CD4-positive, alpha-beta T cell treated with Interleukin-17A for 1 hour (primary cell): Measurements from ENCODE around the gene SLC10A3.

Source experiments
- DNase-seq: peaks from one replicate; pipeline ENCODE4 v3.0.0-alpha.2; 2020

SLC10A3 gene

DNA sequence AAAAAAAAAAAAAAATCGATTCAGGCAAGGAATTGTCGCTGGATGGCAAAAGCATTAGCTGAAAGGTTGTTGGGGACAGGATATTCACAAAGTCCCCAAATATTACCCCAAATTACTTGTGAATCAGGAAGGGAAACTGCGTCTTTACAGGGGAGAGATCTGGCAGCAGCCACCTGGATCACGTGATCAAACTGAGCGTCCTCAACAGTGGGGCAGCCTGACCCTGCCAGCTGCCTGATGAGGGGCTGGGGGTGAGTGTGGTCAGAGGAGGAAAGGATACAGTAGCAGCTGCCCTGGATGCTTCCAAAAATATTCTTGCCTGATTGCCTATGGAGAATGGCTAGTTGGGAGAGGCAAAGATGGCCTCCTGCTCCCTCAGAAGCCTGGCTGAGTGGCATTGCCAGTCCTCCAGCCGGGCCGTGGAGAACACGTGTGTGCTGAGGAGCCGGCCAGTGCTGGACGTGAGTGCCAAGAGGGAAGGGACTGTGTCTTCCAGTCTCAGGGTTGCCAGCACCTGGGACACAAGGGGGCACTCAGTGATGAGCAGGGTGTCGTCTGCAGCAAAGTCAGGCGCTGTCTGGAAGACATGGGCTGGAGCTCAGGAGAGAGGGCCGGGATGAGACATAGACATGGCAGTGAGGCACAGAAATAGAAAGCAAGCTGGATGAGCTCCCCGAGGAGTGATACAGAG lies 8.4 kb downstream of the SLC10A3 start:
- DNase-seq = no peak

DNA sequence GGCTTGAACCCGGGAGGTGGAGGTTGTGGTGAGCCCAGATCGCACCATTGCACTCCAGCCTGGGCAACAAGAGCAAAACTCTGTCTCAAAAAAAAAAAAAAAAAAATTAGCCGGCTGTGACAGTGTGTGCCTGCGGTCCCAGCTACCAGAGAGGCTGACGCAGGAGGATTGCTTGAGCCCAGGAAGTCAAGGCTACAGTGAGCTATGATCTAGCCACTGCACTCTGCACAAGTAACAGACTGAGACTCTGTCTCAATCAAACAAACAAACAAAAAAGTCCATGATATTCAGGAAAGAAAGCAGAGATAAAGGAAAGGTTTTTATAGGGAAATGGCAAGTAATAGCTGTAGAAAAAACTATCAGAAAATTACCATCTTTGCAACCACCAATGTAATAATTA lies 9.2 kb downstream of the SLC10A3 start:
- DNase-seq = no peak

DNA sequence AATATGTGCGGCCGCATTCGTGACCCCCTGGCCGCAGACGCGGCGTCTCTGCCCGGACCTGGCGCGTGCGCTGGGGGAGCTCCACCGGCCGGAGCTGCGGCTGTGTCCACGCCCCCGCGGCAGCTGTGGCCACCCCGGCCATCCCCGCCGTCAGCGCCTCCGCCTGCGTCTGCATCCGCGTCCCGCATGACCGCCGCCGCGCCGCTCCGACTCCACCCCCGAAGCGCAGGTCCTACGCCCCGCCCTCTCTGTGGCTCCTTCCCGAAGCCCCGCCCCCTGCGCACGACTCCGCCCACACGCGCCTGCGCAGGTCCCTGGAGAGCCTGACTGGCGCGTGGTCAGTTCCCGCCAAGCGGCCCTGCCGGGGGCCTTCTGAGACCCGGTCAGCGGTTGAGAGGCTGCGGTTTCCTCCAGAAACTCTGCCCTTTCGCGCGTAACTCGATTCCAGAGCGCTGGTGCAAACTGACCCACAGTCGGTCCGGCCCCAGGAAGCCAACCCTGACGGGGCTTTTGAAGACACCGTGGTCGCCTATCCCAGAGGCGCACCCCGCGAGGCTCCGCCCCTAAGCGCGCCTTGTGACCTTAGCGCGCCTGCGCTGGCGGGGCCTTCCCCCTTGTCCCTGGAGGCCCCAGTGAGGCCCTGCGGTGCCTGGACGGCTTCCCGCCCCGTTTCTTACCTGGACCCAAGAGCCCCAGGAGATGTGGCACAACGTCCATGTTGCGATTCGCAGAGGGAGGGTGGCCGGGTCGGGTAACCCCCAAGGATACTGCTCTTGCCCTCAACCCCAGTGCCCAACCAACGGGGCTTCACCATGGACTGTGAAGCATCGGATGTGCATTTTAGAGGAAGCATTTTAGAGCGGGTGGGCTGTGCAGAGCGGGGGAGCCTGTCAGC lies 11.5 kb downstream of the SLC10A3 start, which contains the start of gene LAGE3:
LAGE3 (minus strand) TSS at position 554 of the 895 bp plus-strand sequence; CDS start at position 188, 366 bp downstream.
- DNase-seq = peak; percentile 94

DNA sequence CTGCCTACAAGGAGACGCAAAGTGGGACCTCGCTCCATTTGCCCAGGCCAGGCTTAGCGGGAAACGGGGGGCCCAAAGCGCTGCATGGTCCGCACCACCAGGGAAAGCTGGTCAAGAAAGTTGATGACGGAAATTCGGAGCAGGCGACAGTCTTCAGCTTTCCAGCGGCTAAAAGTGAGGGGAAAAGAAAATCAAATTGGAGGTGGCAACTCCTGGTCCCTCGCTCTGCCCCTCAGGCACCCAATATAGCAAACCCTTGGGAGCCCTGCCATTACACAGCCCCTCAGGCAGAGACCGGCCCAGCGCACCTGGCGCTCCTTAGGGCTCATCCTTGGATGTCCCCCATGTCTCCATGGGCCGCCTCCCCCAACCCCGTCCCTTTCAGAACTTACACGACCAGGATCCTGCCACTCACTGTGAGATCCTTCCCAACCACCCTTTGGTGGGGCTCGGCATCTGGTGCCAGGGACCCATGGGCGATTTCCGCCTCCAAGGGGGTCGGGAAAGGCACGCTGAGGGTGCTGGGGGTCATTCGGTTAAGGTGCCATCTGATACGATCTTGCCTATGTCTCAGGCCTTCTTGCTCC lies 12.4 kb downstream of the SLC10A3 start:
- peak; percentile 5 for DNase-seq

DNA sequence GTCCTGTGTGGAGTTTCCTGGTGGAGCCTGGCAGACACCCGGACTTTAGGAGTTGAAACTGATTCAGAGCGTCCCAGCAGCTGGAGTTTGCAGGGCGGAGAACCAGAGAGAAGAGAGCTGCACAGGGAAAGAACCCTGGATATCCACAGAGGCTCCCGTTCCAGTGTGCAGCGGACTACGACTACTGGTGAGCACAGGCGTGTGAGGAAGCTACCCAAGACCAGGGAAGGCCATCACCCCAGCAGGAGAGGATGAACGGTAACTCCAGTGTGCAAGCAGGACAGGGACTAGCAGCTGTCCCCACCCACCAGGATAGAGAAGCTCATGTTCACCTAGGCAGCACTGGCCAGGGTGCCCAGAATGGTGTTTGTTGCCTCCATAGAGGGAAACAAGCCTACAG lies 13.6 kb downstream of the SLC10A3 start:
- DNase-seq = no peak

DNA sequence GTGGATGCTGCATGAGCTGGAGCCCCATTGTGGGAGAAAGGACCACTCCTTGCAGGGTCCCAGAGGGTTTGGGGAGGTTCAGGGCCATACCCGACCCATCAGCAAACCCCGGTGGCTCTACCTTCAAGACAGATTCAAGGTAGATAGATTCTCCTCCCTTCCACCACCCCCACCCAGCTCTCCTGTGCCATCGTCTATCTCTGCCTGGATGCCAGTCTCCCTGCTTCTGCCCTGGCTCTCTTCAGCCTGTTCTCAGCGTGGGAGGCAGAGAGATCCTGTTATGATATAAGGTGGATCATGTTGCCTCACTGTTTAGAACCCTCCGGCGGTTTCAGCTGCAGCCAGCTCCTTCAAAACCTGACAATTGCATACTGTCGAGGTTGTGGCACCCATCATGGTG lies 16.7 kb downstream of the SLC10A3 start:
- no peak for DNase-seq

DNA sequence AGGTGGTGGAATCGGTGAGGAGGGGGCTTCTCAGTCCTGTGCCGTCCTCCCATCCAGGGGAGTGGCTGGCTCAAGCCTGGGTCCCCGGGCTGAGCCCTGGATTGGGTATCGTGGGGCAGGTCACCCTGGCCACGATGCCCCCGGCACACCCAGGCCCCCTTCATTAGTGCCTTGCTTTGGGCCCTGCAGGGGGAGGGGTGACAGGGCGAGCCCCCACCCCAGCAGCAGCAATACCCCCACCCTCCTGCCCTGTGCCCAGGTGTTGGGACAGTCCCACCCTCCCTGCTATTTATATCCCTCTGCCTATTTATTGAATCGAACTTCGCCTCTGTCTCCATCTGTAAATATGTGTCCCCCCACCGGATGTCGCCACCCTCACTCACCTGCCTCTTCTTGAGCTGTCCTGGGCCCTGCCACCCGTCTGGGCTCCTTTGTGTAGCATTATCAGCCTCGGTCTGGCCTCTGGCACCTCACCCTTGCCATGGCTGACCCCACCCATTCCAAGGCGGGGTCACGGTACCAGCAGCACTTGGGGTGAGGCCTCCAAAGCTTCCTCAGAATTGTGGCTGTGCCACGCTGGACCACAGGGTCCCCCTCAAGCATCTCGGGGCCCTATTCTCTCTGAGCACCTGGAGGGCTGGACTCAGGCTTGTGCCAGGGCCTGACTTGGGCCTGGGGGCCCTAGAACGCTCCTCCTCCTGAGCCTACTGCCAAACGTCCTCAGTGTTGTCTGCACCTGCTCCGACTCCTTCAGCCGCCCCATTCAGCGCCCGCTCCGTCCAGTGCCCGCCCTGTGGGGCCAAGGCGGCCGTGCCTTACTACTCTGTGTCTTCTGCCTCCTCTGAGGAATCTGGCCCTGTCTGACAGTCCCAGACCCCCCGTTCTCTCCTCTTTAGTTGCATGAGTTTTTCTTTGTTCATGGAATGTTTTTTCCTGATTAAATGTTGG lies 17.5 kb downstream of the SLC10A3 start:
- DNase-seq = peak; percentile 9

DNA sequence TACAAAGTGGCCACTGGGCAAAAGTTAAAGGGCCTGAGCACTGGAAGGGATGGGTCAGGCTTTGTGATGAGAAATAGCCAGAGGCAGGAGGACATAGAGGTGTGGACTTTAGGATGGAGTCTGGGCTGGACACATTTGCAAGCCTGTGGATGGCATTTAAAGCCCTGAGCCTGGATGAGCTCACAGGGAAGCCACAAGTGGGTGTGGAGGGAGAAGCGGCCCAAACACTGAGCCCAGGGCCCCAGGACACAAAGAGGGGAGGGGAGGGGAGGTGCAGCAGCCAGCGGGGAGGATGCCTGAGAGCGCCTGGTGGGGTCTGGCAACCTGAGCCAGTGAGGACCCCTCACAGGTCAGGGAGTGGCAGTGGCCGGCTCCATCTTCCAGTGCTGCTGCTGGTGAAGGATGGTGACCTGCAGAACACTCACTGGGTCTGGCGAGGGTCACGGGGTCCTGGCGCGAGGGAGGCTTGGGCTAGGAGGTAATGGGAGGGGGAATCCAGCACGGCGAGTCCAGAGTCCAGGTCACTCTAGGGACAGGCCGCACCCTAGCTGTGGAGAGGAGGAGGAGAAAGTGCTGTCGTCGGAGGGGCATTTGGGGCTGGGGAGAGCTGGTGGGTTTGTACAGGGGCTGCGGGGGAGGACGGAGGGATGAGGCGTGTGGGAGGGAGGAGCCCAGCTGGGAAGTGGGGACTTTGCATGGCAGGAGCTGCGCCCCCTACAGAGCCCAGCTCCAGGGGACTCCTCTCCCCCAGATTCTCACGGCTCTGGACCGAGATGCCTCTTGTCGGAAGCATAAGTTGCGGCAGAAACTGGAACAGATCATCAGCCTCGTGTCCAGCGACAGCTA lies 18.4 kb downstream of the SLC10A3 start:
- no peak for DNase-seq

DNA sequence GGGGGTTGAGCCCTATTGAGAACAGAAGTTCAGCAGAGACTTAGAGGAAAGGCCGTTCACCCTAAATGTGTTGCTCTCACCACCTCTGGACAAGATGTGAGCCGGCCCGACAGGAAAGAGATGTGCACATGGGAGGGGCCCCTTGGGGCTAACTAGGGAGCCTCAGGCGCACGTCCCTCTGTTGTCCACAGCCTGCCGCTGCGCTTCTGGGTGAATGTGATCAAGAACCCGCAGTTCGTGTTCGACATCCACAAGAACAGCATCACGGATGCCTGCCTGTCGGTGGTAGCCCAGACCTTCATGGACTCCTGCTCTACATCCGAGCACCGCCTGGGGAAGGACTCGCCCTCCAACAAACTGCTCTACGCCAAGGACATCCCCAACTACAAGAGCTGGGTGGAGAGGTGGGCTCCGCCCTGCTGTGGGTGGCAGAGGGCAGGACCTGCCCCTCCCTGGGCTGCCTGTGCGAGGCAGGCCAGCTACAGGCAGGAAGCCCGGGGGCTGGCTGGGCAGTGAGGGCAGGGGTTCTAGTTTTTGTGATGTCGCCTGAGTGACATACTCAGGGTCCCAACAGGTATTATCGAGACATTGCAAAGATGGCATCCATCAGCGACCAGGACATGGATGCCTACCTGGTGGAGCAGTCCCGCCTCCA lies 19.4 kb downstream of the SLC10A3 start:
- no peak for DNase-seq

DNA sequence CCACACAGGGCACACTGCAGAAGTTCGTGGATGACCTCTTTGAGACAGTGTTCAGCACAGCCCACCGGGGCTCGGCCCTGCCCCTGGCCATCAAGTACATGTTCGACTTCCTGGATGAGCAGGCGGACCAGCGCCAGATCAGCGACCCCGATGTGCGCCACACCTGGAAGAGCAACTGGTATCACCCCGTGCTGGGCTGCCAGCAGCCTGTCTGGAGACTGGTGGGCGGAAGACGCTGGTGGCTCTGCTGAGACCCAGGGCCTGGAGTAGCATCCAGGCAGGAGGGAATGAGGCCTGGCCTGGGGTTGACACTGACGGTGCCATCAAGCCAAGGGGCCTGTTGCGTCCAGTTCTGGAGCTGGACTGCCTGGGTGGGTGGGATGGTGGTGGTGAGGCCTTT lies 20.0 kb downstream of the SLC10A3 start:
- no peak for DNase-seq

DNA sequence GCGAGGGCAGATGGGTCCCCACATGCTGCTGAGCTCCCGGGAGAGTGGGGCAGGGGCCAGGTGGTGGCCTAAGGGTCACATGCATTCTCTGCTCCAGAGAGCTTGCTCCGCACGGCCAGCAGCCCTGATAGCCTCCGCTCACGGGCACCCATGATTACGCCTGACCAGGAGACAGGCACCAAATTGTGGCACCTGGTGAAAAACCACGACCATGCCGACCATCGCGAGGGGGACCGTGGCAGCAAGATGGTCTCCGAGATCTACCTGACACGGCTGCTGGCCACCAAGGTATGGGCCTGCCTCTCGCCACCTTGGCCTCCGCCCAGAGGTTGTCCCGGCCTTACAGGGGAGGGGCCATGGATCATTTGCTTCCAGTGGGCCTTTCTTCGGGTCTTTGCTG lies 20.5 kb downstream of the SLC10A3 start:
- no peak for DNase-seq

DNA sequence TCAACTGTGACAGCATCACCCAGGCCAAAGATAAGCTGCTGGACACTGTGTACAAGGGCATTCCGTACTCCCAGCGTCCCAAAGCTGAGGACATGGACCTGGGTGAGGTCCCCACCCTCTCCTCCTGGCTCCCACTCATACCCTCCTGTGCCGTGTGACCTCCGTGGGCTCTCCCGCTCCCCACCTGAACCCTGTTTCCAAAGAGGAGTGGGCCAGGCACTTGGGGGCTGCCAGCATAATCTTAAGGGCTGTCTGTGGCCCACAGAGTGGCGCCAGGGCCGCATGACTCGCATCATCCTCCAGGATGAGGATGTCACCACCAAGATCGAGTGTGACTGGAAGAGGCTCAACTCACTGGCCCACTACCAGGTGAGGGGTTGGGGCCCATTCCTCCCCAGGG lies 21.3 kb downstream of the SLC10A3 start:
- no peak for DNase-seq

DNA sequence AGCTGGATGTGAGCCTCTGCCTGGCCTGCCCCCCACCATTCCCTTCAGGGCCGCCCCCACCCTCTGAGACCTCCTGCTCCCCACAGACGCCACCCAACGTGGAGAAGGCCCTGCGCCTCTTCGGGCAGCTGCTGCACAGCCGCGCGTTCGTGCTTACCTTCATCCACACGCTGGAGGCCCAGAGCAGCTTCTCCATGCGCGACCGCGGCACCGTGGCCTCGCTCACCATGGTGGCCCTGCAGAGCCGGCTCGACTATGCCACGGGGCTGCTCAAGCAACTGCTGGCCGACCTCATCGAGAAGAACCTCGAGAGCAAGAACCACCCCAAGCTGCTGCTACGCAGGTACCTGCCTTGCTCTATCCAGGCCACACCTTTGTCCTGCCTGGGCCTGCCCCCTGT lies 22.2 kb downstream of the SLC10A3 start:
- no peak for DNase-seq

DNA sequence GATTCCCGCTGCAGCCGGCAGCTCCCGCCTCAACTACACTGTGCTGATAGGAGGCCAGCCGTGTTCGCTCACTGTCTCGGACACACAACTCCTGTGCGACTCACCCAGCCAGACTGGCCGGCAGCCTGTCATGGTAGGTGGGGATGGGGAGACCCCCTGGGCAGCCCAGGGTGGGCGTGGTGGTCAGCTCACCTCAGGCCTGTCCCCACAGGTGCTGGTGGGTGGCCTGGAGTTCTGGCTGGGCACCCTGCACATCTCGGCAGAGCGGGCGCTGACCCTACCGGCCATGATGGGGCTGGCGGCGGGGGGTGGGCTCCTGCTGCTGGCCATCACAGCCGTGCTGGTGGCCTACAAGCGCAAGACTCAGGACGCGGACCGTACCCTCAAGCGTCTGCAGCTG lies 22.9 kb downstream of the SLC10A3 start:
- DNase-seq = no peak

DNA sequence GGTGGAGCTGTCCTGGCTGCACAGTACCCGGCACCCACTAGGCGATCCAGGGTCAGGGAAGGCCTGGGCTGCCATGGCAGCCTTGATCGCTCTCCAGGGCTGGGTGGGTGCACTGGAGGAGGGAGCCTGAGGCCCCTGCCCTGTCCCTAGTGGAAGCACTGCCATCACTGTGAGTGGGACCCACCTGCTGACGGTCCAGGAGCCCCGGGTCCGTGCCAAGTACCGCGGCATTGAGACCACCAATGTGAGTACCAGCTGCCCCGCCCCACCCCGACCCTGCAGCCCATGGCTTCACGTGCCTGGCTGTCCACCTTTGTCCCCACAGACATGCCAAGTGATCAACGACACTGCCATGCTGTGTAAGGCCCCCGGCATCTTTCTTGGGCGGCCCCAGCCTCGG lies 23.5 kb downstream of the SLC10A3 start:
- no peak for DNase-seq

DNA sequence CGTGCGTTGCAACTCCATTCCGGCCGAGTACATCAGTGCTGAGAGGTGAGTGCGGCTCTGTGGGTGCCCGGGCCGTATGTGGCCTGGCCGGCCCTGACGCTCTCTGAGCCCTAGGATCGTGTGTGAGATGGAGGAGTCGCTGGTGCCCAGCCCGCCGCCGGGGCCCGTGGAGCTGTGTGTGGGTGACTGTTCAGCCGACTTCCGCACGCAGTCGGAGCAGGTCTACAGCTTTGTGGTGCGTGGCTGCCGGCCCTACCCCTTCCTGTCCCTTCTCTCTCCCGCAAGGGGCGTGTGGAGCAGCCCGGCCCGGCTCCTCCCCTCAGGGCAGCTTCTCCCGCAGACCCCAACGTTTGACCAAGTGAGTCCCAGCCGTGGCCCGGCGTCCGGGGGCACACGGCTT lies 24.4 kb downstream of the SLC10A3 start:
- no peak for DNase-seq

DNA sequence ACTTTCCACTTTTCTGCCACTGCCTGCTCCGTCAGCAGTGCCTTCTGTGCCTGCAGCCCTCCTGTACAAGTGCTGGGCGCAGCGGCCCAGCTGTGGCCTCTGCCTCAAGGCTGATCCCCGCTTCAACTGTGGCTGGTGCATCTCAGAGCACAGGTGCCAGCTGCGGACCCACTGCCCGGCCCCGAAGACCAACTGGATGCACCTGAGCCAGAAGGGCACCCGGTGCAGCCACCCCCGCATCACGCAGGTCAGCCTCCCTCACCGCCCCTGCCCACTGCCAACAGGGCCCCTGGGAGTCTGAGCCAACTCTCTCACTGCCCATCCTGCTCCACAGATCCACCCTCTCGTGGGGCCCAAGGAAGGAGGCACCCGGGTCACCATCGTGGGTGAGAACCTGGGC lies 24.8 kb downstream of the SLC10A3 start:
- DNase-seq = no peak

DNA sequence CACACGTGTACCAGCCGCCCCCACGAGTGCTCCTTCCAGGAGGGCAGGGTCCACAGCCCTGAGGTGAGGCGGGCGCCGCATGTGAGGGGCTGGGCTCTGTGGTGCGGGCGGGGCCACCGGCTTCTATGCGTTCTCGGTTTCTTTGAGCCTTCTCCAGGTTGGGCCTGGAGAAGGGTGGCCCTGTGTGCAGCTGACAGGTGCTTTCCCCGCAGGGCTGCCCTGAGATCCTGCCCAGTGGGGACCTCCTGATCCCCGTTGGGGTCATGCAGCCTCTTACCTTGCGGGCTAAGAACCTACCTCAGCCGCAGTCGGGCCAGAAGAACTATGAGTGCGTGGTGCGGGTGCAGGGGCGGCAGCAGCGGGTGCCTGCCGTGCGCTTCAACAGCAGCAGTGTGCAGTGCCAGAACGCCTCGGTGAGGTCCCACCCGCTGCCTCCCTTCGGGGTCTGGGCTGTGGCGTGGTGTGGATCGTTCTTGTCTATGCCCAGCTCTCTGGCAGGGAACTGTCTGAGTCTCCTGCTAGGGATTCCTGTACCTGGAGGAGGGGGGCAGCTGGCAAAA lies 25.5 kb downstream of the SLC10A3 start:
- no peak for DNase-seq

DNA sequence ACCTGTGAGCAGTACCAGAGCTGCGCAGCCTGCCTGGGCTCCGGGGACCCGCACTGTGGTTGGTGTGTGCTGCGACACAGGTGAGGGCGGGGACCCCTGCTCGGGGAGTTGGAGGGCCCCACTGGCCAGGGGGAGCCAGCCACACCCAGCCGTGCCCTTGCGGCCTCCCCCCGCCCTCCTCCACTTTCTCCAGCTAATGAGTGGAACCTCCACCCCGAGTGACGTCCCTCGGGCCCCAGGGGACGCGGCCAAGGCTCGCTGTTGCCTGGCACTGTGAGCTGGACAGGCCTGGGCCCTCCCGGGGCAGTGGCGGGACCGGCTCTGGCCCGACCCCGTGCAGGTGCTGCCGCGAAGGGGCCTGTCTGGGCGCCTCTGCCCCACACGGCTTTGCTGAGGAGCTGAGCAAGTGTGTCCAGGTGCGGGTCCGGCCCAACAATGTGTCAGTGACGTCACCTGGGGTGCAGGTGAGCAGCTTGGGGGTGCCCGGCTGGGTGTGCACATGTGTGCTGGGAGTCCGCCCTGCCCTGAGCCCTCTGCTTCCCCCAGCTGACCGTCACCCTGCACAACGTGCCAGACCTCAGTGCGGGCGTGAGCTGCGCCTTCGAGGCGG lies 26.7 kb downstream of the SLC10A3 start:
- no peak for DNase-seq

DNA sequence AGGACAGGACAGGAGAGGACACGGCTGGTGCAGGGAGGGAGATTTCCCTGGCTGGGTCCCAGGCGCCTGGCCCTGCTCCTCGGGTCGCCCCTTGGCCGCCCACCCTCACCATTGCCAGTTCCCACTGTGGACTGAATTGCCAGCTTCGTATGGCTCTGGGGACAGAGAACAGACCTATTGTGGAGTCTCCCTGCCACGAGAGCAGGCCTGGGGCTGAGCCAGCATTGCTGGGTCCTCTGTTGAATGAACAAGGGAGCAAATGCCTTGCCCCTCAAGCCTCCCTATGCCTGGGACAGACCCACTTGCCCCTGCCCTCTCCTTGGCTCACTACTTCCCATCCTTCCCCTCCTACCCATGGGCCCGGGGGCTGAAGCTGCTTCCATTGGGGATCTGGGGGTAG lies 28.0 kb downstream of the SLC10A3 start:
- no peak for DNase-seq
